GM12878 (cell line): ENCODE results near the gene SMTNL1. TPM values are rescaled to one million over a fixed set of nuclear protein-coding genes. Genes with fewer than 3 reads are reported as not detected.
A peak's percentile ranks its signal among the peaks of the same experiment; 100 is the strongest.

Source experiments
- ATAC-seq: fragments of 200-7000 bp; cut with Tn5 transposase; 3 replicates; pipeline ENCODE4 v1.9.1; 2020; ENCODE audit warnings: mild to moderate bottlenecking, moderate library complexity
- BruUV-seq: library from RNA; stranded (reverse); fragments of 400-500 nt; replicated peaks from 2 replicates; lab custom pipeline; 2021; lab: Mats Ljungman, UMichigan
- CTCF ChIA-PET: fragments of 300-600 bp; sonication (Branson Sonifier 250); formaldehyde crosslinking; extraction: SDS; loops from one replicate; lab custom pipeline; 2021; ENCODE audit warnings: inconsistent platforms; lab: Yijun Ruan, JAX
- POLR2A ChIA-PET: fragments of 350-600 bp; formaldehyde crosslinking; extraction: SDS; loops from one replicate; lab custom pipeline; 2021; ENCODE audit warnings: inconsistent platforms; lab: Charles Lee
- RAD21 ChIA-PET: fragments of 300-600 bp; sonication (Branson Sonifier 250); formaldehyde crosslinking; loops from one replicate; lab custom pipeline; 2023; ENCODE audit warnings: antibody characterized with exemption; ENCODE audit not compliant: unreplicated experiment; lab: Charles Lee
- SMC1A ChIA-PET: fragments of 300-600 bp; sonication (Branson Sonifier 250); formaldehyde crosslinking; loops from one replicate; lab custom pipeline; 2023; ENCODE audit not compliant: unreplicated experiment, uncharacterized antibody; lab: Charles Lee
- DNase-seq: peaks from one replicate; pipeline ENCODE4 v3.0.0-alpha.2; 2011; ENCODE audit warnings: low read depth, low spot score
- FAIRE-seq: peaks from 3 replicates; lab custom pipeline; 2011; peaks lifted over from hg19 to GRCh38; lab: Jason Lieb, UNC
- H2AFZ ChIP-seq: 2 replicates; pipeline ENCODE4 v1.6.0; 2011; ENCODE audit warnings: low read depth, low read length, control low read depth; ENCODE audit not compliant: control insufficient read depth
- H3K27ac ChIP-seq: 2 replicates; pipeline ENCODE4 v1.5.1; 2011; ENCODE audit warnings: control low read depth; ENCODE audit not compliant: control insufficient read depth, insufficient read depth
- H3K27me3 ChIP-seq, 2 experiments: replicated peaks in 1 of 2; 2 replicates each; pipeline versions ENCODE4 v1.6.0 to v1.6.1; 2011; ENCODE audit warnings: low read length in 1 of 2; ENCODE audit not compliant: control insufficient read depth in 2 of 2, insufficient read depth in 2 of 2
- H3K36me3 ChIP-seq, 2 experiments: 2 replicates each; pipeline ENCODE4 v1.5.1; 2011; ENCODE audit warnings: low read length in 1 of 2; ENCODE audit not compliant: control insufficient read depth in 2 of 2, insufficient read depth in 2 of 2
- H3K4me1 ChIP-seq: 2 replicates; pipeline ENCODE4 v1.6.1; 2011; ENCODE audit warnings: mild to moderate bottlenecking, low read length, moderate library complexity, mixed read lengths; ENCODE audit not compliant: control insufficient read depth, insufficient read depth
- H3K4me2 ChIP-seq: 2 replicates; pipeline ENCODE4 v1.6.0; 2011; ENCODE audit warnings: control low read depth; ENCODE audit not compliant: control insufficient read depth, insufficient read depth
- H3K4me3 ChIP-seq: fragments of 200-600 bp; sonication (generic); 2 replicates; pipeline ENCODE4 v1.5.1; 2016
- H3K79me2 ChIP-seq: 2 replicates; pipeline ENCODE4 v1.6.0; 2011; ENCODE audit warnings: low read length; ENCODE audit not compliant: control insufficient read depth, insufficient read depth
- H3K9ac ChIP-seq: 2 replicates; pipeline ENCODE4 v1.8.0; 2011; ENCODE audit warnings: low read length, control low read depth, mixed read lengths; ENCODE audit not compliant: control insufficient read depth, insufficient read depth
- H3K9me3 ChIP-seq: replicated peaks from 3 replicates; pipeline ENCODE4 v1.5.1; 2011; ENCODE audit warnings: mild to moderate bottlenecking, low read length; ENCODE audit not compliant: control insufficient read depth, insufficient read depth
- H4K20me1 ChIP-seq: 2 replicates; pipeline ENCODE4 v1.6.0; 2011; ENCODE audit not compliant: control insufficient read depth, insufficient read depth
- ATF7 ChIP-seq: fragments of 450-650 bp; IDR thresholded peaks from 2 replicates; pipeline ENCODE4 v1.6.1; 2016; ENCODE audit warnings: low read depth, mild to moderate bottlenecking
- FOXM1 ChIP-seq: IDR thresholded peaks from 2 replicates; pipeline ENCODE4 v1.6.1; 2012; ENCODE audit warnings: low read depth, mild to moderate bottlenecking, inconsistent platforms, low read length, moderate library complexity
- SUPT20H ChIP-seq: IDR thresholded peaks from 2 replicates; pipeline ENCODE4 v1.6.1; 2011; ENCODE audit warnings: low read depth, mild to moderate bottlenecking, low read length, moderate library complexity, borderline replicate concordance; ENCODE audit not compliant: control insufficient read depth
- WGBS: methylation state at CpG from one replicate; pipeline ENCODE4 v1.1.6; 2016; ENCODE audit warnings: low lambda C conversion rate; ENCODE audit not compliant: insufficient replicate concordance, insufficient coverage; ENCODE audit errors: missing lambda C conversion rate; 5-methylcytosine and 5-hydroxymethylcytosine counted together
- in situ Hi-C: fragments of 300-500 bp; cut with MboI; formaldehyde crosslinking; loops from 9 replicates; pipeline ENCODE4 v1.14.3; 2018; ENCODE audit warnings: mixed read lengths
- intact Hi-C: fragments of 100-400 bp; cut with micrococcal nuclease; formaldehyde crosslinking; loops from one replicate; pipeline ENCODE4 v1.14.2; 2022; ENCODE audit not compliant: unreplicated experiment
- polyA plus RNA-seq, 11 experiments: library from polyadenylated mRNA; depleted of rRNA in 4 of 11; unstranded in 6 of 11; stranded (reverse) in 5 of 11; fragments of >200 nt; fragmentation: Nextera tagmentation in 4 of 11; fragmentation: Illumina TruSeq in 1 of 11; extraction: Ambion mirVana in 4 of 11; extraction: Trizol in 1 of 11; gene quantifications; 1 replicate in 1 of 11; 2 replicates in 10 of 11; pipeline versions ENCODE4 v1.2.1 to v1.2.3, GENCODE V29; 2011 to 2016; ENCODE audit warnings: inconsistent platforms in 2 of 11, missing spikeins in 2 of 11, low read depth in 1 of 11
- total RNA-seq, 4 experiments: library from RNA; depleted of rRNA in 3 of 4; stranded (reverse); fragments of >200 nt in 3 of 4; fragmentation: Illumina TruSeq in 1 of 4; extraction: Trizol in 1 of 4; gene quantifications; 2 replicates each; pipeline versions ENCODE4 v1.2.1 to v1.2.3, GENCODE V29; 2013 to 2021

The SMTNL1 gene
- total and polyA plus RNA-seq, 10 of the 15 experiments (the other 5 are each of a cell fraction or from before 2014, with no cell fraction given) = 0.06 to 0.17 (median 0.10) TPM; not detected in 7

GRCh38 chr11:57511741-57512430 is 25.5 kb upstream of the SMTNL1 start:
- Histone ChIP-seq H3K27me3 (no peaks in the 10 kb centered on the region), H3K9me3 (no peaks in the 10 kb centered on the region), H3K79me2 (peaks cover 11% of the 10 kb centered on the region), H3K36me3 (no peaks in the 10 kb centered on the region), H3K4me1 (no peaks in the 10 kb centered on the region), H3K9ac (no peak overlapping the region), H2AFZ (no peak overlapping the region), H4K20me1 (no peaks in the 10 kb centered on the region), H3K4me3 (no peak overlapping the region)
- CTCF ChIA-PET = interaction anchor here (1.3 to 2.3 kb wide), 3 partner anchors 10 to 18 kb away, joined by 4 to 23 read pairs (median 9); no protein-coding TSS in a partner anchor
- RAD21 ChIA-PET = interaction anchor here (0.7 to 1.3 kb wide), 2 partner anchors 15 to 53 kb away, joined by 3 read pairs; no protein-coding TSS in a partner anchor
- DNase-seq = no peak
- POLR2A ChIA-PET = no interaction called here
- ATAC-seq = no peak
- SMC1A ChIA-PET = interaction anchor here (1.1 to 1.4 kb wide), 2 partner anchors 14 to 132 kb away, joined by 5 to 6 read pairs; no protein-coding TSS in a partner anchor
- intact Hi-C loops = no loop called here
- WGBS = 72% methylated on average over 6 of the region's 6 CpGs
- FAIRE-seq = no peak
- TF ChIP-seq FOXM1 (no peak), SUPT20H (no peak), ATF7 (peak; percentile 32; the same call in 1 of the 2 replicates)
- TF ChIP-seq, all 136 proteins: peak for 1
- BruUV-seq = no TSS peak
- no peak overlapping the region for H3K4me2 ChIP-seq
- in situ Hi-C loops = no loop called here
- H3K27ac ChIP-seq = no peak overlapping the region
